NCI-H510A treated with DMSO at 0.1 percent for 48 hours (cell line): Measurements from ENCODE around the gene LMF2.
"Not testable (repeated sequence)": the region's sequence is repeated elsewhere in the genome, so short reads cannot be mapped to it uniquely, and the experiment has no call there.

Experiments
- DNase-seq: peaks from one replicate; lab custom pipeline; 2025; lab: John Stamatoyannopoulos, UW

Gene LMF2, protein sequence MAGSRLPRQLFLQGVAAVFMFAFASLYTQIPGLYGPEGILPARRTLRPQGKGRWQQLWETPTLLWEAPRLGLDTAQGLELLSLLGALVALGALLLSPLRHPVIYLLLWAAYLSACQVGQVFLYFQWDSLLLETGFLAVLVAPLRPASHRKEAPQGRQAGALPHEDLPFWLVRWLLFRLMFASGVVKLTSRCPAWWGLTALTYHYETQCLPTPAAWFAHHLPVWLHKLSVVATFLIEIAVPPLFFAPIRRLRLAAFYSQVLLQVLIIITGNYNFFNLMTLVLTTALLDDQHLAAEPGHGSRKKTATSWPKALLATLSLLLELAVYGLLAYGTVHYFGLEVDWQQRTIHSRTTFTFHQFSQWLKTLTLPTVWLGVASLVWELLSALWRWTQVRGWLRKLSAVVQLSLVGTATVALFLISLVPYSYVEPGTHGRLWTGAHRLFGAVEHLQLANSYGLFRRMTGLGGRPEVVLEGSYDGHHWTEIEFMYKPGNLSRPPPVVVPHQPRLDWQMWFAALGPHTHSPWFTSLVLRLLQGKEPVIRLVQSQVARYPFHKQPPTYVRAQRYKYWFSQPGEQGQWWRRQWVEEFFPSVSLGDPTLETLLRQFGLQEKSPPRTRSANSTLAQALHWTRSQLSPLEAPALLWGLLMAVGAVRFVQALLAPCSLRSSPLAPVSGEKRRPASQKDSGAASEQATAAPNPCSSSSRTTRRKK

DNA sequence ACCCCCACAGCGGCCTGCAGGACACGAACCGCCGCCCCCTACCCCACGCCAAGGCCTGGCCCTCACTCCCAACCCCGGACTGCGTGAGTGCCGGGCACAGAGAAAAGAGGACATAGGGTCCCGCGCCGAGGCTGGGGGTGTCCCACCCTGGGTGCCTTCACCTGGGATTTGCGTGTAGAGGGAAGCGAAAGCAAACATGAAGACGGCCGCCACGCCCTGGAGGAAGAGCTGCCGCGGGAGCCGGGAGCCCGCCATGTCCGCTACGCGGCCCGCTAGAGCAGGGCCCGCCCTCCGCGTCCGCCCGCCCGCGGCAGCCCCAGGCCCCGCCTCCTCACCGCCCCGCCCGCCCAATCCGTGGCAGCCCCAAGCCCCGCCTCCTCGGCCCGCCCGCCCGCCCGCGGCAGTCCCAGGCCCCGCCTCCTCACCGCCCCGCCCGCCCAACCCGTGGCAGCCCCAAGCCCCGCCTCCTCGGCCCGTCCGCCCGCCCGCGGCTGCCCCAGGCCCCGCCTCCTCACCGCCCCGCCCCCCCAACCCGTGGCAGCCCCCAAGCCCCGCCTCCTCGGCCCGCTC, at the start of gene LMF2:
Gene LMF2, minus strand, starts transcription at position 282 of the 570 bp plus-strand sequence. Its CDS starts 27 bp downstream, at position 255.
- DNase-seq: peak; percentile 47

DNA sequence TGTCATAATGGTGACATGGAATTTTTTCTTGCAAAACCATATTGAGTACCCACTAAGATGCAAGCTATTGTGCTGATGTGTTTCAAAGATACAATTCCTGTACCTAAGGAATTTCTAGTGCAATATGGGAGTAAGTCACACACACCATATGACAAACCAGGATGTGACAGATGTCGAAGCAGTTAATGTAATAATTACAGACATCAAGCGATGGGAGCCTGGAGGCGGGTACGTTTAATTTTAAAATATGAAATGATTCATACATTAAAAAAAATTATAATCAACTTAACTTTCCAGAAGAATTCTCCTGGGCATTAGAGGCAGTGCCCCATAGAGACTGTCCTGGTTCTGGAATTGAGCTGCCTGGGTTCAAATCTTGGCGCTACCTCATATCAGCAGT, 49.2 kb upstream of the LMF2 start:
- no peak for DNase-seq

- no peak for DNase-seq
Observed at GRCh38 chr22:50553310-50553709, 45.8 kb upstream of the LMF2 start.

DNA sequence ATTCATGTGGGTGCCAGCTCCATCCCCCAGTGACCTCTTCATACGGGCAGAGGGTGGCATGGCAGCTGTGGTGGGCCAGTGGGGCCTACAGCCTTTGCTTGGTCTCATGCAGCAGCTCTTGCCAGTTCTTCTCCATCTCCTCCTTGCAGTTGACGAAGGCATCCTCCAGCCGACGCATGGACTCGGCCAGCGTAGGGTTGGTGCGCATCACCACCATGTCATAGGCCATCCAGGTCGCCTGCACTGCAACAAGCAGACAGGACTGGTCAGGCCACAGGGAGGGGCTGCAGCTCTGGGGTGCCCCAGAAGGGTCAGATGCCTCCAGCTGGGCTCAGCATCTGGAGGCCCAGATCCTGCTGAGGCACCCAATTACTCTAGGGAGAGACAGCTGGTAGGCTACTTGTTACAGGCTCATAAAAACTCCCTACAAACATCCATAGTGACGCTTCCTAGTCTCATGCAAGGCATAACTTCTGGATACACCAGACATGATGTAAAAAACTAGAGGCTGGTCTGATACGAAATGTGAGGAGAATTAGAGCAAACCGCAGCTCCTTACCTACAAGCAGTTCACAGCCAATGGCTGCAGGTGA, 43.8 kb upstream of the LMF2 start:
- DNase-seq: no peak

- DNase-seq: no peak
Observed at GRCh38 chr22:50550395-50550794, 42.9 kb upstream of the LMF2 start.

DNA sequence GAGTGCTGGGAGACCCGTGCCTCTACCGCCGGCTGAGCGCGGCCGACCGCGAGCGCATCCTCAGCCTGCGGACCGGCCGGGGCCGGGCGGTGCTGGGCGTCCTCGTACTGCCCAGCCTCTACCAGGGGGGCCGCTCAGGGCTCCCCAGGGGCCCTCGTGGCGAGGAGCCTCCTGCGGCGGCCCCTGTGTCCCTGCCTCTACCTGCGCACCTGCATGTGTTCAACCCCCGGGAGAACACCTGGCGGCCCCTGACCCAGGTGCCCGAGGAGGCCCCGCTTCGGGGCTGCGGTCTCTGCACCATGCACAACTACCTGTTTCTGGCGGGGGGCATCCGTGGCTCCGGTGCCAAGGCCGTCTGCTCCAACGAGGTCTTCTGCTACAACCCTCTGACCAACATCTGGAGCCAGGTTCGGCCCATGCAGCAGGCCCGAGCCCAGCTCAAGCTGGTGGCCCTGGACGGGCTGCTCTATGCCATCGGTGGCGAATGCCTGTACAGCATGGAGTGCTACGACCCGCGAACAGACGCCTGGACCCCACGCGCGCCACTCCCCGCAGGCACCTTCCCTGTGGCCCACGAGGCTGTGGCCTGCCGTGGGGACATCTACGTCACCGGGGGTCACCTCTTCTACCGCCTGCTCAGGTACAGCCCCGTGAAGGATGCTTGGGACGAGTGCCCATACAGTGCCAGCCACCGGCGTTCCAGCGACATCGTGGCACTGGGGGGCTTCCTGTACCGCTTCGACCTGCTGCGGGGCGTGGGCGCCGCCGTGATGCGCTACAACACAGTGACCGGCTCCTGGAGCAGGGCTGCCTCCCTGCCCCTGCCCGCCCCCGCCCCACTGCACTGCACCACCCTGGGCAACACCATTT, 41.7 kb upstream of the LMF2 start:
- DNase-seq: no peak

- DNase-seq: no peak
Observed at GRCh38 chr22:50548040-50548920, 40.8 kb upstream of the LMF2 start.

DNA sequence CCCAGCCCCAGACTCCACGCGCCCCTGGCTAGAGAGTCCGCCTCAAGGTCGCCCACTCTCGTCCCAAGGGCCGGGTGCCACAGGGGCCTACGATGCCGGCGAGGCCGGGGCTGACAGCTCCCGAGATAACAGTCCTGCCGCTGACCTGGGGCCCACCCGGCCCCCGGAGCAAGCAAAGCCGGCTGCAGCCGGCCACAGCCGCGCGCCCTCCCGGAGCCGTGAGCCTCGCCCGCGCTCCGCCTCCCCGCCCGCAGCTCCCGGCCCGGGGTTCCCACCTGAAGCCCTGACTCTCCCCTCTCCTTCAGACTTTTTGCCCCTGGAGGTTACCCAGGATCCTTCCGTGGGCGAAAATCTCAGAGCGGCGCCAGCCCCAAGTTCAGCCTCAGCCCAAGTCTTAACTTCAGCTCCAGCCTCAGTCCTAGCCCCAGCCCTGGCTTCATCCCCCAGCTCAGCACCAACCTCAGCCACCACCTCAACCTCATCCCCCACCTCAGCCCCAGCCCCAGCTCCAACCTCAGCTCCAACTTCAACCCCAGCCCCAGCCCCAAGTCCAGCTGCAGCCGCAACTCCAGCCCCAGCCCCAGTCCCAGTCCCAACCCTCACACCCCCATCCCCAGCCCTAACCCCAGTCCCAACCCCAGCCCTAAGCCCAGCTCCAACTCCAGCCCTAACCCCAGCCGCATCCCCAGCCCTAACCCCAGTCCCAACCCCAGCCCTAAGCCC, 39.9 kb upstream of the LMF2 start:
- DNase-seq: no peak

- DNase-seq: no peak
Observed at GRCh38 chr22:50546326-50547262, 39.1 kb upstream of the LMF2 start.

DNA sequence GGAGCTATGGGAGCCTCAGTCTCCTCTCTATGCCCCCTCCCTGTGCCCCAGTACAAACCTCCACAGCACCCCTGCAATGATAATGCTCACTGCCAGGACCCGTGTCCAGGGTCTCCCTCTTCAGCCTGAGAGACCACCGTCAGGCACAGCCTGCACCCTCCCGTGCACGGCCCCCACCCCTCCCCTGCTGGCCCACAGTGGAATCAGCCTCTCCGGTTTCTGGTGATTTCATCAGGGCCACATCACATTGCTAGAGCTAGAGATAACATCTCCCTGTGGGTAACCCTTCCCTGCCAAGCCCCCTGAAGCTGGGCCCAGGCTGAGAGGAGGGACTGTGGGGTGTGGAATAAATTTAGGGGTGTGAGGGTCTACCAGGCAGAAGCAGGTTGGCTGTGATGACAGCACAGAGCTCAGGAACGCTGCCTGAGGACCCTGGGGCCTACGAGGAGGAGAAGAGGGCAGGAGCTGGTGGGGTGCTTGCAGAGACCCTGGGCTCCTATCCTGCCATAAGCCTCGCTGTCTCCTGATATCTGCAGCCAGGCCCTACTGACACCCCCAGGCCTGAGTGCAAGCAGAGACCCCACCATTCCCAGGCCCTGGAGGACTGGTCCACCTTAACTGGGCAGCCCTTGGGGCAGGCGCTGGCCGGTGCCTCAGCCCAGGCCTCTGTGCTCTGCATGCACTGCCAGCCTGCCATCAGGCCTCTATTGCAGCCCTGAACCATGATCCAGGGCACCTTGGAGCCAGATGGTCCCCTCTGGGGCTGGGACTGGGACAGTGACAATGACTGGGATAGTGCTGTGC, 38.2 kb upstream of the LMF2 start, which contains the start of gene KLHDC7B:
Gene KLHDC7B, plus strand, starts transcription at position 378 of the 804 bp plus-strand sequence. Its CDS starts 345 bp downstream, at position 723.
- DNase-seq: no peak

DNA sequence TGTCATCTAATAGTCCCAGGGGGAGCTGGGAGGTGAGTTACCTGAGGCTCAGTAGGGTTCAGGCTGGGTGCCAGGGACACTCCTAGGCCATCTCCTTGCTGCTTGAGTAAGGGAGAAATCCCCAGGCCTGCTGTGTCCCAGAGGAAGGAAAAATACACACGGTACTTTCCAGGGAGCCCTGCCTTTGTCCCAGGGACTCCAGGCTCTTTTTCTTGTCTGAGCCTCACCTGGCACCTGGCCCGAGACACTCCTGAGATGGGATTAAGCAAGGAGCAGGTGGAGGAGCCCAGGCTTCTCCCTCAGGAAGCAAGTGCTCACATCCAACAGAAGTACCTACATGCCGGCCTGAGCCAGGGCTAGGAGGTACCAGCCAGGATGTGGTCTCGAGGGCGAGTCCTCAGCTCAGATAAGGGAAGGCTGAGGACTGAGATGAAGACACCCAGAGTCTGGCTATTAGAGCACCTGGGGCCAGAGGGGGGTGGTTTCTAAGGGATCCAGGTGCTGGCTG, 37.3 kb upstream of the LMF2 start:
- no peak for DNase-seq

- peak; percentile 38 for DNase-seq
Observed at GRCh38 chr22:50544078-50544745, 36.7 kb upstream of the LMF2 start.

- DNase-seq: no peak
Observed at GRCh38 chr22:50542416-50542927, 35.0 kb upstream of the LMF2 start.

GRCh38 chr22:50541667-50542026, 34.1 kb upstream of the LMF2 start:
- DNase-seq: not testable (repeated sequence)

GRCh38 chr22:50540381-50540780, 32.9 kb upstream of the LMF2 start:
- DNase-seq: no peak

GRCh38 chr22:50537765-50538164, 30.3 kb upstream of the LMF2 start:
- no peak for DNase-seq

DNA sequence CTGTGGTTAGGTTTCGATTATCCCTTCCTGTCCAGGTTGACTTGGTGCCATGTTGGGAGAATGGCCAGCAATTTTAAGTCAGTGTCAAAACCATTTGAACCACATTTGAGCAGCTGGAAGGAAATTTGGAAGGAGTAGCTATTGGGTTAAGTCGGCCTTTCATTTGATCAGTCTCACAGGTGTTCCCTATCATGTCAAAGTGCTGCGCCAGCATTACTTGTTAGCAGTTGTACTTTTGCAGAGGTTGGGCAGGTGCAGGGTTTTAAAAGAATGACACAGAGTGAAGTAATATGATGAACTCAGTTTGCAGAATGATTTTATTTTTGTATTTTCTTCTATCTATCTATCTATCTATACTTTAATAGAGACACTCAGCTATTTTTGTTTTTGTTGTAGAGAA, 28.7 kb upstream of the LMF2 start:
- no peak for DNase-seq
